H1 (cell line): Measurements from ENCODE around the gene NMNAT3. TPM values are rescaled to one million over a fixed set of nuclear protein-coding genes. Genes with fewer than 3 reads are reported as not detected.

Experiments
- HDAC2 ChIP-seq, 2 experiments: fragments of 300-600 bp in 1 of 2; sonication (generic) in 1 of 2; IDR thresholded peaks; 2 replicates each; pipeline ENCODE4 v1.6.1; 2011 to 2012; ENCODE audit warnings: low read depth in 2 of 2, low read length in 2 of 2, mild to moderate bottlenecking in 2 of 2, moderate library complexity in 2 of 2, borderline replicate concordance in 1 of 2, inconsistent platforms in 1 of 2
- polyA plus RNA-seq, 7 experiments: library from polyadenylated mRNA; depleted of rRNA in 3 of 7; stranded (reverse) in 5 of 7; unstranded in 2 of 7; fragments of >200 nt in 5 of 7; fragments of 200-250 nt in 2 of 7; gene quantifications; 1 replicate in 5 of 7; 2 replicates in 1 of 7; 4 replicates in 1 of 7; pipeline versions ENCODE4 v1.2.1 to v1.2.3, GENCODE V29; 2011 to 2013; ENCODE audit warnings: missing spikeins in 2 of 7, mixed read lengths in 2 of 7
- total RNA-seq: library from RNA; stranded (reverse); fragmentation: NEBNext Ultra II Directional; extraction: Animal tissue kit (Norgen Biotek cat#: 25700); gene quantifications from 2 replicates; pipeline ENCODE4 v1.2.1, GENCODE V29; 2021

Gene NMNAT3
- total and polyA plus RNA-seq, 2 of the 8 experiments (the other 6 are each of a cell fraction or from before 2014, with no cell fraction given): 4.2 to 4.3 TPM

GRCh38 chr3:139652561-139652960 lies 25.2 kb downstream of the NMNAT3 start (continued):
- no peak for TF ChIP-seq HDAC2 (IDR thresholded peaks at IDR 0.05; ENCODE audit: borderline replicate concordance in 1 of 2, low read depth in 2 of 2, low read length in 2 of 2)
